Measurements from ENCODE around the gene SLC6A9. TPM values are rescaled to one million over a fixed set of nuclear protein-coding genes. Genes with fewer than 3 reads are reported as not detected.

Gene SLC6A9
- total and polyA plus RNA-seq, 4 donors: 0.57 to 47.7 (median 3.6) TPM

- no peak overlapping the region for H3K4me3 ChIP-seq (ENCODE audit: low read depth in 1 of 3, low read length in 3 of 3)
- no peak for DNase-seq (ENCODE audit: low spot score)
- WGBS: 88% methylated on average over 13 of the region's 13 CpGs
- H3K27ac ChIP-seq (ENCODE audit: low read depth in 1 of 2, low read length in 2 of 2): no peak overlapping the region
- peaks cover 0 to 6% (median 0%) of the 10 kb centered on the region in 4 donors for H3K36me3 ChIP-seq (ENCODE audit: control insufficient read depth in 4 of 4, insufficient read depth in 3 of 4, low read depth in 1 of 4, low read length in 3 of 4)
- no peak overlapping the region for H3K9ac ChIP-seq (ENCODE audit: low read depth in 1 of 2, low read length in 2 of 2)
- H3K27me3 ChIP-seq (ENCODE audit: control insufficient read depth in 4 of 4, insufficient read depth in 4 of 4, low read length in 3 of 4): no peaks in the 10 kb centered on the region
- H3K9me3 ChIP-seq (ENCODE audit: control insufficient read depth in 4 of 4, low read length in 3 of 4): no peaks in the 10 kb centered on the region
- TF ChIP-seq HNF4A (conservative IDR thresholded peaks at IDR 0.05) (no peak), NR2F2 (IDR thresholded peaks at IDR 0.05) (no peak), MAX (IDR thresholded peaks at IDR 0.05) (no peak), JUND (IDR thresholded peaks at IDR 0.05) (no peak), GABPA (IDR thresholded peaks at IDR 0.05 in 1 of 2, conservative IDR thresholded peaks at IDR 0.05 in 1 of 2) (no peak), TAF1 (conservative IDR thresholded peaks at IDR 0.05) (no peak), YY1 (IDR thresholded peaks at IDR 0.05) (no peak), REST (IDR thresholded peaks at IDR 0.05) (no peak), FOXA2 (IDR thresholded peaks at IDR 0.05) (no peak), EGR1 (IDR thresholded peaks at IDR 0.05; ENCODE audit: low read depth in 2 of 2) (no peak), SP1 (IDR thresholded peaks at IDR 0.05) (no peak), FOXA1 (IDR thresholded peaks at IDR 0.05) (no peak), ATF3 (IDR thresholded peaks at IDR 0.05) (no peak), CTCF (IDR thresholded peaks at IDR 0.05; ENCODE audit: low read depth, low read length, missing input control) (no peak), ZBTB33 (IDR thresholded peaks at IDR 0.05) (no peak), RXRA (IDR thresholded peaks at IDR 0.05) (no peak), HNF4G (IDR thresholded peaks at IDR 0.05) (no peak), RAD21 (IDR thresholded peaks at IDR 0.05) (no peak)
- peaks cover 5 to 28% (median 22%) of the 10 kb centered on the region in 4 donors for H3K4me1 ChIP-seq (ENCODE audit: control insufficient read depth in 4 of 4, insufficient read depth in 4 of 4, low read length in 3 of 4)
Observed at GRCh38 chr1:43949678-43950077, 81.6 kb downstream of the SLC6A9 start.

Data from liver (tissue), 9 donors.